Hematopoietic multipotent progenitor cell treated with erythropoietin and hydrocortisone succinate and interleukin-3 and kit ligand, for 15 days (in vitro differentiated cells): Measurements from ENCODE around the gene PUM1.
"Not testable (repeated sequence)": the region's sequence is repeated elsewhere in the genome, so short reads cannot be mapped to it uniquely, and the experiment has no call there.

ENCODE experiments used
- DNase-seq: peaks from one replicate; pipeline ENCODE4 v3.0.0-alpha.2; 2015; ENCODE audit warnings: low spot score

Gene PUM1

DNA sequence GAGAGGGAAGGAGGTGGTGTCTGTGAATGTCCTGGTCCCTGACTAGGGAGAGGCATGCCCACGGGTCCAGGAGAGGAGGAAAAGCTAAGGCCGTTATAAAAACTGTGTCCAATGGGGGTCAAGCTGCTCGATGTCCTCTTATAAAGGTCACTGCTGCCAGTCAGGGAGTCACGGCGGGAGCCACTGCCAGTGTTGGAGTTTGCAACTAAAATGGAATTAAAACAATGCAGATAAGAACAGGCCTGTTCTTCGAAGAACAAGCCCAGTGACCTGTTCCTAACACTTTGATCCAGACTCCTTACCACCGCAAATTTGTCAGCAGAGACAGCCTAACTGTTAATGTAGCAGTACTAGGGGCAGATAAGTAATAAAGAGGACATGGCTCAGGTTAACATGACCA, 100.8 kb downstream of the PUM1 start:
- no peak for DNase-seq

DNA sequence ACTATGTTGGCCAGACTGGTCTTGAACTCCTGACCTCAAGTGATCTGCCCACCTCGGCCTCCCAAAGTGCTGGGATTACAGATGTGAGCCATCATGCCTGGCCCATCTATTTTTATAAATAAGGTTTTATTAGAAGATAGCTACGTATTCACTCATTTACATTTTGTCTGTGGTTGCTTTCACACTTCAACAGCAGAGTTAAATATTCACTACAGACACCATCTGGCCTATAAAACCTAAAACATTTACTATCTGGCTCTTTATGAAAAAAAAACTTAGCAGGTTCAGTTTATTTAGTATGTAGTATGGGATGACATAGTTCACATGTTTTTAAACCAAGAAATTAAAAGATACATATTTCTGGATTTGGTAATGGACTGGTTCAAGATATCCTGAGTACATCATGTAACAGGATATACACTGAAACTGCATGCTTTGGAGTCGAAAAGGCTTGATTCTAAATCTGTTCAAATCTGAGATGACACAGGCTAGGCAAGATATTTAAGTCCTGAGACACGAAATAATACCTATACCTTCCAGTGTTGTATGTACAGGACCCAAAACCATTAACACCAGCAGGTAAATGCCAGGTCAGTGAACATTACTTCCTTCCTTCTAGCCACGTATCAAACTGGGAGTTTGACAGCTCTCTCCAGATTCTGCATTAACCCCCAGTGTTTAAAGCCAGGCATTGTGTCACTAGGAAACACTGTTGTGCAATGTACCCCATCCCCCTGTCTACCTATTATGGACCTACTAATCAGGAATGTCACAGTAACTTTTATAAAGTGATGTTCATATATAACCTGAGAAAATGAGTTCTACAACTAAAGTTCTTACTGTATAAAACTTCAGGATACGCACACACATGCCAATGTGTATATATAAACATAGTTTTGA, 102.7 kb downstream of the PUM1 start:
- no peak for DNase-seq

DNA sequence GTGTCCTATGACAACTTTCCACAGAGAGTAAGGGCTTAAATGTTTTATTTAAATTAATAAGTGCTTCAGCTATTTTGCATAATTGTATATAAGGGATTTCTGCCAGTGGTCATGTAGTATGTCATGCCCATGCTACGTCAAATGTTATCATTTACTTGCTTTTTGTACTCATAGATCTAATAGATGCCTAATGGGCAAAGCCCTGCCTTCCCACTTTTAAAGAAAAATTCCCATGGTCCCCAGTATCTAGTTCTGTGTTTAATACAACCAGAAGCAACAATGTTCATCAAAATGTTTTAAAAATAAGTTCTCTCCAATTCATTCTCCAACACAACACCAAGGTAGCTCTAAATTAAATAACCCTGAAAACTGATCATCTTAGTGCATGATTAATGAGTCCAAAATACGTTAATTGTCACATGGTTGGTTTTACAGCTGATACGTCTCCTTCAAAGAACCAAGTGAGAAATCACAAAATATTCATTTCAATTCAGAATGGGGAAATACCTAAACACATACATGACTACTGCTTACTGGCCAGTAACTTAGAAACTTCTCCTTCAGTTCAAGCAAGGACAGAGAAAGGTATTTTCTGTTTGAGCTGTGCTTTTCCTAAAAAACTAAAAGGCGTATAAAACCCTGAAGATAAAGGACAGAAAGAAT, 107.8 kb downstream of the PUM1 start:
- no peak for DNase-seq

DNA sequence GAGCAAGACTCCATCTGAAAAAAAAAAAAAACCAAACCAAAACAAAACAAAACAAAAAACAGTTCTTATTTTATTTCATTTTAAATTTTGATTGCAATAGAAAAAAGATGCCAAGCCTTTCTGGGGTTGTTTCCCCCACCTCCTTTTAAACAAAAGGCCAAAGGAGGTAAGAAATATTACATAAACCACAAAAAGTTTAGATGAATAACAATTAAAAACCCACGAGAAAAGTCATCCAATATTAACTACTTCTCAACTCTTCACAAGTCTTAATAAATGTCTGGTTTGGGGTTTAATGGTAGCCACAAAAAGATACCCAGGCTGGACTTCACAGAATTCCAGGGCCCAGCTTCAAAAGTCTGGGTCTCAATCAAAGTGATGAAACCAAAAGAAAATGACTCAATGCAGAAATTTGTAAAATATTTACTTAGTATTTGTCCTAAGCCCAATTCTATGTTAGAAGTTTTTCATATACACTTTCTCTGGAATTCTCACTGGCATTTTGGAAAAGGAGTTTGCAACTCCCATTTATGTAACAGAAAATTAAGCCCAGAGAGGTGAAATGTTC, 110.0 kb downstream of the PUM1 start:
- DNase-seq, result no peak

DNA sequence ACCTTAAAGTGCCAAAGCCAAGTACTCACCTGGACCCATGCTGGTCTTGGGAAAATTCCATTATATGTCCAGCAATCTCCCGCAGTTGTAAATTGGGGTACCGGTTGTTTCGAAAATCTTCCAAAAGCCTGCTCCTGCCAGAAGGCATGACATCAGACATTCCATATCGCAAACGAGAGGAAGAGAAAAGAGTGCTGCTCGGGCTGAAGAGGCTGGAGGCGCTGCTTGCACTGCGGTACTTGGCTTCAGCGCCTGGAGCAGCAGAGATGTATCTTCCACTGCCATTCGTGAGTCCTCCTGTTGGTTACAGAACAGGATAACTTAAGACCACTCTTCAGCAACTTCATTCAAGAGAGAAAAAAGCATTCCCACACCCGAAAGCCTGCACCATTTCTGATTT, 111.8 kb downstream of the PUM1 start:
- DNase-seq, result no peak

DNA sequence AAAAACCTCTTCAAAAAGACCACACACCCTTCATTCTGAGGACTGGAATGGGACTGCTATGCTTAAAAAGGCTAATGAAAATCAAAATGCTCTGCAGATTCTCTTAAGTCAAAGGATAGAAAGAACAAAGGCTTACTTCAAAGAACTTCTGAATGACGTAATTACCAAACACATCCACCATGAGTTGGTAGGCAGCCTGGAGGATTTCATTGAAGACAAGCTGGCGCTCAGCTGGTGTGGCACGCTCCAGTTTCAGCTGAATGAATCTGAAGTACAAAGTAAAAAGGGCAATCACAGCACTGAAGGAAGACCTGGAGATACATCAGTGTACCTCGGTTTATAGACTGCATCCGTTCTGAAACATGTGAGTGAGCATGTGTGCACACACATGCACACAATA, 113.4 kb downstream of the PUM1 start:
- DNase-seq, result no peak

GRCh38 chr1:30950700-30951099, 114.8 kb downstream of the PUM1 start:
- no peak for DNase-seq

- DNase-seq, result no peak
These were observed 115.5 kb downstream of the PUM1 start for GRCh38 chr1:30950053-30950452.

- DNase-seq, result not testable (repeated sequence)
These were observed 116.1 kb downstream of the PUM1 start for GRCh38 chr1:30949487-30949838.

DNA sequence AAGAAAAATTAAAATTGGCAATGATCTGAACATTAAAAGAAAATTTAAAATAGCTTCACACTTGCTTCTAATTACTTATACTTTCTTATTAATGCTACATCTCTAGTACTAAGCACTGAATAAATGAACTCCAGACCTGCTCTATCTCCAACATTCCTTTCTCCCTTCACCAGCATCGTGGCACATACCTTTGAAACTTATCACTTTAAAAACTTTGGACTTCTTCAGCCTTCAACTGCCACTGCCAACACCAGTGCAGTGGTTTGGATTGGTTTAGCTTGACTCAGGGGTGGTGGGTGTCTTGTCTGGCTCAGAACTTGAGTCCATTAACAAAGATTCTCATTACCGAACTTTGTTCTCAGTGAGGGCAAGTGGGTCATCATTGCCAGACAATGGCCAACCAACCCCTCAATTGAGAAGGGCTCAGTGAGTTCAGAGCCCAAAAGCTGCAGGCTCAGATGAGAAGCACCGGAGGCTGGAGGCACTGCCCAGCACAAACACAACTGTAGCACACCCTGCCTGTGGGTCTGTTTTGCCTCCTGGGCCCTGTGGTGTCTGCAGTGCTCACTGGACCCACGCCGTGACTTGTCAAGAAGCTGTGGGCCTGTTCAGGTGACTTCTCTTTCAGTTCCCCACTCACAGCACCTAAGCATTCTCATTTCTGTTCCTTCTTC, 116.6 kb downstream of the PUM1 start:
- not testable (repeated sequence) for DNase-seq

GRCh38 chr1:30948278-30948677, 117.2 kb downstream of the PUM1 start:
- DNase-seq, result no peak

DNA sequence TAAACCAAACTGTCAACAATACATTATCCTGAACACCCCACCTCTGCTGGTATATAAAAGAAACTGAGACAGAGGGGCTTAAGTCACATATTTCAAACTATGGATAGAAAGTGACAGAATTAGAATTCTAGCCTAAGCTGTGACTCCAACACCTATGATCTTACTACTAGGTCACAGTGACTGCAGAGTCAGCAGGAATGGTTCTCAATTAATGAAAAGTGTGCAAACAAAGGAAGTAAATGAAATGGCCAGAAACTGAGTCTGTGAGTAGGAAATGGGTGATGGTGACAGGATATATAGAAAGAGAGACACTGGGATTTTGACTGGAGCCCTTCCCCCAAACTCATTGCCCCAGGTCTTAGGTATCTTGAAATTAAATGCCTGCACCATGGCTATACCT, 118.3 kb downstream of the PUM1 start:
- DNase-seq, result no peak

DNA sequence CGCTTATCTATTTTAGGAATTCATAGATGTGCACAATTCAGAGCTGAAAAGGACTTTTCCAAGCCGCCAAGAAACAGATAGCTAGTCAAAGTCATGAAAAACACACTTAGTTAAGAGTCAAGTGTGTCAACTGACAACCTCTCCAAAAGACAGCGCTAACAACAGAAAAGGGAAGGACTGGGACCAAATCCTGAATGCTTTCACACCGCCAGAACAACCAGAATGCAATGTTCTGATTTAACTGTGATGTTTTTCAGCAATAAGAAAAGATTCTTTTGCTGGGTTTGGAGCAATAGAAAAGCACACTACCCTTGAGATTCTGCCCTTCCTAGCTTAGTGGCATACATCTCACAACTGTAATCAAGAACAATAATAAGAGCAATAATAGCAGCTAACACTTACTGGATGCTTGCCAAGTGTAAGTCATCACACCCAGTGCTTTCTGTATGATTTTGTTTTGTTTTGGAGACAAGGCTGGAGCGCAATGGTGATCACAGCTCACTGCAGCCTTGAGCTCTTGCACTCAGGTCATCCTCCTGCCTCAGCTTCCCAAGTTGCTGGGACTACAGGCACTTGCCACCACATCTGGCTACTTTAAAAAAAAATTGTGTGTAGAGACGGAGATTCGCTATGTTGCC, 123.1 kb downstream of the PUM1 start:
- DNase-seq, result no peak

DNA sequence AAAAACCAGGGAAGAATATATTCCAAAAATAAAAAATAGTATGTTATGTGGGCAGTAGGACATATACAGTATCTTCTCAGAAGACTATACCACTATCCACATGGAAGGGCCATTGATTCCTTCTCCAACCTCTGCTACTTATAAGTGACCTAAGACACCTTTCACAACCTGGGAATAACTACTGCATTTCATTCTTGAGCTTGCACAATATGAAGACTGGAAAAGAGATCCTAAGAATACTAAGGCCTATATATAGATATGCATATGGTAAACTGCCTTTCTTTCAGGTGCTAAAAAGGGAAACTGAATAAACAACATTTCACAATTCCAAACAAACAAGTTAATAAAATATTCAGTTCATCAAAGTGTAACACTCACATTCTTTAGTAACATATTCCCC, 125.0 kb downstream of the PUM1 start:
- DNase-seq, result no peak

DNA sequence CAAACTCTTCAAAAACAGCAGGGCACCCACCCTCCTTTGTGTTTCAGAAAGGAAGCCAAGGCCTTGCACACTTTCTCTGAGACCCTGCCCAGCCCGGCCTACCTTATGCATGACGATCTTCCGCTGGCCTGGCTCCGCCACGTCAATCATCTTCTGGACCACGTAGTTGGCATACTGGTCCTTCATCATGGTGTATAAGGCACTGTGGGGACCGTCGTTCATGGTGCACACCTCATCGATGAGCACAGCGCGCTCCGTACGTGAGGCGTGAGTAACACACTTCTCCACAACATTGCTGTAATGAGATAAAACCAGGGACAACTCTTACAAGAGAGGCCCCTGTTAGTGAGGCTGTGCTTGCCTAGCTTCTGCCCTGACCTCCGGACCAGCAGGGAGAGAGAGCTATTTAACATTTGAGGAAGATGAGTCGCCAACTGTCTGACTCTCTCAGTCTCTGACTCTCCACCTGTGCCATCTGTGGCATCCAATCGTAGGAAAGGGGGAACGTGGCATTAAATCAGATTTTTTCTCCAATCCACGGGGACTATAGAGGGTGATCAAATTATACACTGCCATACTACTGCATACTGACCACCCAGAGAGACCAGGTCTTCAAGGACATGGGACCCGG, 128.9 kb downstream of the PUM1 start:
- DNase-seq, result no peak

GRCh38 chr1:30935758-30936157, 129.8 kb downstream of the PUM1 start:
- DNase-seq, result not testable (repeated sequence)

DNA sequence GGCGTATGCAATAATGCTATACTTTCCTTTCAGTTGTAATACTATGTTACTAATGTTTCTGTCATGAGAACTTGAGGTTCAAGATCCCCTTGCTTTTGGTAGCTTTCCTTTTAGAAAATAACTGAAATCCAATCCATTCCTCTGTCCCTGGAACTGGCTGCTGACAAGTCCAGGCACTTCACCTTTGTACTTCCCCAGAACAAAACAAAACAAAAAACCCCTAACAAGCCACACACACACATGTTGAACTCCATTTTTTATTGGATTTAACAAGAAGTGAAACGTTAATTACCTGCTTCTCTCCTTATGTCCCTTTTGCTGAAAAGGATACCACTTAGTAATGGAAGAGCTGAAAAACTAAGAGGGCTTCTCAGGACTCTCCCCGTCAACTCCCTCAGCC, 130.9 kb downstream of the PUM1 start:
- no peak for DNase-seq

- DNase-seq, result no peak
These were observed 131.7 kb downstream of the PUM1 start for GRCh38 chr1:30933874-30934252.

DNA sequence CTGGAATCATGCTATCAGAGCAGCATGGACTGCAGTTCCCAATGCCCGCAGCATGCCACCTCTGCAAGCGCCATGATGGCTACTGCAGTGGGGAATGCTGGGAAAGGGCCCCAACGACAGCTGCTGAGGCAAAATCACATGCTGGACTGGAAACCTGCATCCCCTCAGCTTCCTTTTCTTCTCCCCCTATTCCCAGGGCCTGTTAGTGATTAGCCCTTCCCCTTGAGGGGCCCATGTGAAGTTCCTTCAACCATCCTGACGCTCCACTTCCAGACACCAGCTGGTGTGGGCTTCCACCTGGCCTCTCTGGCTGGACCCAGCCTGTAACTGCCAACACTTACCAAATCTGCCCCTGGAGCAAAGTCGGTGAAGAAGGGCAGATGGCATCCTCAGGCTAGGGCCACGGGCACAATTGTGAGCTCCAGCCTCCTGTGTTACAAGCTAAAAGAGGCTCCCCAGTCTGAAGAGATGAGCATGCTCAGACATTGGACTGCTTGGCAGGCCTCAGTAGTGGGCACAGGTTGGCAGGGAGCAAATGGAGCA, 134.8 kb downstream of the PUM1 start:
- DNase-seq, result no peak

DNA sequence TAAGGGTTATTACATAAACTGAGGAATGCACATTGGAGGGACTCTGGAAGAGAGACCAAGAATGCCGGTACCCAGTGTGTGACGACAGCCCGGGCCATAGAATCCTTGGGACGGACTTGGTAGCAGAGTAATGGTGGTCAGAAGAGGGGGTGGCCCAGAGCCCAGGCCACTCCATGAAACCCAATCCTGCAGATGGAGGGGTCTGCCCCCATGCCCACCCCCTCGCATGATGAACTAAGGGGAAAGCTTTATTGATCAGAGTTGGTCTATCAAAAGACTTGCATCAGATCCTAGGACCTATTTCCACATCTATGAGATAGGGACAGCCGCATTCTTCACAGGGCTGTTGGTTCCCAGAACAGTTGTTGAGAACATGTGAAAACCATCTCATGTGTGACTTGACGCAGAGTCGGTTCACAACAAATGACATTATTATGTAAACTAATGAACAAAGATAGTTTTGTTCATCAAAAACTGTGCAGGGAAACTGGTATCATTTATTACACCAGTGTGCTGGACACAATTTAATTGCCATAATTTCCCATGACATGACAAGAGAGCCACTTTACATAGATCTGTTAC, 135.5 kb downstream of the PUM1 start:
- DNase-seq, result no peak
